GM19324 (cell line): Measurements from ENCODE around the gene AOC2.
"Not testable (repeated sequence)": the region's sequence is repeated elsewhere in the genome, so short reads cannot be mapped to it uniquely, and the experiment has no call there.

Source experiments
- ATAC-seq: cut with Tn5 transposase; IDR thresholded peaks from one replicate; pipeline ENCODE4 v1.9.1; 2021; ENCODE audit warnings: mild to moderate bottlenecking, moderate library complexity; ENCODE audit not compliant: unreplicated experiment, low FRiP score

Gene AOC2

DNA sequence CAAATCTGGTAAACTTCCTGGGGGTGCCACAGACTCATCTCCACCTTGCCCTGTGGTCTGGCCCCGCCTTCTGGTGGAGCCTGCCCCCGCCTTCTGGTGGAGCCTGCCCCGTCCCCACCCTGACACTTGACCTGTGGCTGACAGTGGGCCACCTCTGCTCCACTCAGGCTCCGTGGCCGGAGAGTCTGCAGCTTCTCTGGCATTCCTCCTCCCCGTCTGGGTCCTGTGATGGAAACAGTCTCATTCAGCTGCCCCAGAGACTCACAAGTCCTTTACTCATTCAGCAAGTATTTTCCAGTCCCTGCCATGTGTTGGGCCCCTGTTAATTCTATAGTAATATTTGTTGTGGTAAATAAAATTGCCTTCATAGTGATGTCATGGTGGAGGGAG is 35.2 kb downstream of the AOC2 start:
- no peak for ATAC-seq

DNA sequence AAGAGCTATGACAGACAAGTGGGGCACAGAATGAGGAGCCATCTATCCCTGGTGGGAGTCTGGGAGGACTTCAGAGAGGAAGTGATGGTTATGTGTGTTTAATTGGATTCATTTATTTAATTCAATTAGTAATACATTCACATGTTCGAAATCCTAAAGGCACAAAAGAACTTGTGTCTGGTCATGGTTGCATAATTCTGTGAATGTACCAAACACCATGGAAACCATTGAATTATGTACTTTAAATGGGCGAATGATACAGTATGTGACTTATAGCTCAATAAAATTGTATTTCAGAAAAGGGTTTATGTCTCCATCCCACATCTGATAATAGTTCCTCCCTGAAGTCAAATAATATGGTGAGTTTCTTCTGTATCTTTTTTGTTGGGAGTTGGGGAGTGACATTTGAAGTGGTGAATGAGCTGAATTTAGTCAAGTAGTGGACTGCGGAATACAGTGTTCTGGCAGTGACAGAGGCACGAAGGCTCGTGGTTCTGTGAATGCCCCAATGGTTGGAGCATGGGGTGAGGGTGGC is 36.5 kb downstream of the AOC2 start:
- ATAC-seq: no peak

DNA sequence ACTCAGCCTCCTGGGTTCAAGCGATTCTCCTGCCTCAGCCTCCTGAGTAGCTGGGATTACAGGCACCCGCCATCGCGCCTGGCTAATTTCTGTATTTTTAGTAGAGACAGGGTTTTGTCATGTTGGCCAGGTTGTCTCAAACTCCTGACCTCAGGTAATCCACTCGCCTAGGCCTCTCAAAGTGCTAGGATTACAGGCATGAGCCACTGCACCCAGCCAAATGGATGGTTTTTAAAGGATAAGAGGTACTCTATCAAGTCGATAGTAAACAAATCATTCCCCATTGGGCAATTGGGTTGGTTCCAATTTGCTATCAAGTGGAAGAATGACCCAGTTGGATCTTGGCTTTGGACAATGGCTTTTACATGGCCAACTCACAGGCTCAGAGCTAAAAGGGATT is 37.3 kb downstream of the AOC2 start:
- not testable (repeated sequence) for ATAC-seq

DNA sequence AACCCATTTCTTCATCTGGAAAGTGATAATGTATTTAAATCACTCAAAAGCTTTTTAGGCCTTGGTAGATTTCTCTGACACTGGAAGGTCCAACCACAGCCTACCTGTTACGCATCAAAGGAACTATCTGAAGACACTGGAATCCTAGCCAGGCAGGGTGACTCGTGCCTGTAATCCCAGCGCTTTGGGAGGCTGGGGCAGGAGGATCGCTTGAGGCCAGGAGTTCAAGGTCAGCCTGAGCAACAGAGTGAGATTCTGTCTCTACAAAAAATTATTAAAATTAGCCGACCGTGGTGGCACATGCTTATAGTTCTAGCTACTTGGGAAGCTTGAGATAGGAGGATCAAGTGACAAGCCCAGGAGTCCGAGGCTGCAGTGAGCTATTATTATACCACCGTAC is 37.8 kb downstream of the AOC2 start:
- no peak for ATAC-seq

DNA sequence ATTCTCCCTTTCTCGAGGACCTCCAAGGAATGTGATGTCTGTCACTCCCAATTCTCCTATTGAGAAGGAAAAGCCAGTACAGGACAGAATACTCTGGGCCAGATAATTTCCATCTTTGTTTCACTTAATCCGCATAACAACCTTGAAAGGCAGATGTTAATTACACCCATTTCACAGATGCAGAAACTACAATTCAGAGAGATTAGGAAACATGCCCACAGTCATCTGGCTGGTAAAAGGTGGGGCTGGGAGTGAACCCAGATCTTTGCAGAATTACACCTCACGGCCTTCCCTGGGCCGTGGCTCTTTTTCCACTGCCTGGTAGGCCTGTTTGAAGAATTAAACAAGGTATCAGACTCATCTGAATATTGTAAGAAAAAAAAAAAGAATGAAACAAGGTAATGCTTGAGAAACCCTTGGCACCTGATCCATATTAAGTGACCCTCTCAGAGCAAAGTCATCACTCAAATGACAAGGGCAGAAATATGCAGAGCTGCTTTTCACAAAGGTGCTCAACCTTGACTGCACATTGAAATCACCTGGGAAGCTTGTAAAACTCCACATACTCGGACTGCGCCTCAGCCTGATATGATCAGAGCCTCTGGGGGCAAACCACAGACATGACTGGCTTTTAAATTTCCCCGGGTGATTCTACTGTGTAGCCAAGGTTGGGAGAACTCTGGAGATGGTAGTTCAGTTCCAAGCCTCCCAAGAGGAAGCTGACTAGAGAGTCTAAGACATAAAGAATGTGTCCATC is 39.6 kb downstream of the AOC2 start:
- ATAC-seq: no peak

DNA sequence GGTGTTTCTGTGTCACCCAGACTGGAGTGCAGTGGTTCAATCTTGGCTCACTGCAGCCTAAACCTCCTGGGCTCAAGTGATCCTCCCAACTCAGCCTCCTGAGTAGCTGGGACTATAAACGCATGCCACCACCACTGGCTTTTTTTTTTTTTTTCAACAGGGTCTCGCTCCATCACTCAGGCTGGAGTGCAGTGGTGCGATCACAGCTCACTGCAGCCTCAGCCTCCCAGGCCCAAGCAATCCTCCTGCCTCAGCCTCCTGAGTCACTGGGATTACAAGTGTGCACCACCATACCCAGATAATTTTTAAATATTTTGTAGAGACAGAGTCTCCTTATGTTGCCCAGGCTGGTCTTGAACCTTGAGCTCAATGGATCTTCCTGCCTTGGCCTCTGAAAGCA is 41.4 kb downstream of the AOC2 start:
- not testable (repeated sequence) for ATAC-seq

DNA sequence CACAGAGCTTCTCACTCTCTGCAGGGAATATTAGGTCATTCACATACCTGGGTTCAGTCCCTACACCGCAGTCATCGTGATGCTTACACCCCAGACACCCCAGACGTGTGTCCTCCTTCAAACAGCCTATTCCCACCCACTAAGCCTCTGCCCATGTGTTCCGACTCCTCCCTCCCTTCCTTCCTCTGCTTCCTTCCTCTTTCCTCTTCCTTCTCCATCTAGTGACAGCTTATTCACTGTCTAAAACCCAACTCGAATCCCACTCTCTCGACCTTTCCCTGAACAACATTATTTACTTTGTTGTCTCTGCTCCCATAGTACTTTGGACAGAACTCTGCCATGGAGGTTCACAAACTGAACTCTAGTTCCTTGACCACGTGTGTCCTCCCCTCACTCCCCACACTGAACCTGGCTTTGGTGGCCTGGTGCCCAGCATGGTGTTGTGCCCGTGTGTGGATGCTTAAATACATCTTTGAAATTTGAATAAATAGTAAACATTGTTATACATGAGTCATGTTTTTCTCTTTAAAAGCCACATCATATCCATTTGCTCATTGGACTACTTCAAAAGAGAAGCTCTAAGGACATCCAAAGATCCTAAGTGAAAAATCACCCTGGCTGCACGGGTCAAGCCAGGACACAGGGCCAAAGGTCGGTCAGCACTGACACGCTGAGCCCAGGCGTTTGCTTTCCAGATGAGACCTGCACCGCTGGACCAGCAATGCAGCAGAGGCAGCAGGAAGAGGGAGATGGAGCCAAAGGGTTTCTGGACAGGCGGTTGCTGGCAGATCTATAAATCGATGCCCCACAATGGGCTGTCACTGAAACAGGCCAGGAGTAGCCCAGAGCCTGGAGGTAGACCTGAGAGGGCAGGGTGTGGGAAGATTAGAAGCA is 42.1 kb downstream of the AOC2 start:
- ATAC-seq: no peak

DNA sequence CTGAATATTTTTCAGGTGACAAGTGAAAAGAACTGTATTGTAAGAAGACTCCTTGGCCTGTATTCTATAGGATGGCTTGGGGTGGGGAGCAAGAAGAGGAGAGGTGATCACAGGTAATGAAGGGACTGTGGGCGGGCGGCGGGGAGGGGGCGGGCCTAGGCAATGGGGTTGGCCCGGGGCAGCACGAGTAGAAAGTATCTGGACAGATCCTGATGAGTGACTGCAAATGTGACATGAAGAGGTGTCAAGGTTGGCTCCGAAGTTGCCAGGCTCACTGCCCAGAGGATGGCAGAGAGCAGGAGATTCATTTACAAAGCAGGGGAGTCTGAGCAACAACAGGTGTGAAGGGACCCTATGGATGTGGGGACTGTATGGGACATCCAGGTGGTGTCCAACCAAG is 45.4 kb downstream of the AOC2 start:
- no peak for ATAC-seq

DNA sequence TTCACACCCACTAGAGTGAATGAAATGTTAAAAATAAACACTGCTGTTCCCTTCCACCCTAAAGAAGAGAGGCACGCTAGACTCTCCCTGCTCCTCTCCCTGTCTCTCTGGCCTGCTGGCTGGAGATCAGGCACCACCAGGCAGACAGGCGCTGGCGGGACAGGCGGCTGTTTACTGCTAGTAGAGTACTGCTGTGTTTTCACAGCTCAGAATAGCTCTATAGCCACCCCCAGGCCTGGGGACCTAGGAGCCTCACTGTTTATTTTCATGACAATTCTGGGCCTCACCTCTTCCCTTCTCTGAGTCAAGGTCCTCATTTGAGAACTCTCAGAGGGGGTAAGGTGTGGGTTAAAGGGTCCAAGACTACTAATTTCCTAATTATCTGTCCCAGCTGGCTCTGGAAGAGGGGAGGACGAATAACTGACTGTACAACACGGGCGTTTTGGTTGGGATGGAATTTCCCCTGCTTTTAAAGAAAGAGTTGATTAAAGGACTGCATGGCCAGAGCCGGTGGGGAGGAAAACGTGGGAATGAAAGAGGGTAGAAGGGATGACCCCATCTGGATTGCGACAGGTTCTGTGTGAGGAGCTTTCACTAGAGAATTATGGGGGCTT is 47.3 kb downstream of the AOC2 start:
- ATAC-seq: no peak

DNA sequence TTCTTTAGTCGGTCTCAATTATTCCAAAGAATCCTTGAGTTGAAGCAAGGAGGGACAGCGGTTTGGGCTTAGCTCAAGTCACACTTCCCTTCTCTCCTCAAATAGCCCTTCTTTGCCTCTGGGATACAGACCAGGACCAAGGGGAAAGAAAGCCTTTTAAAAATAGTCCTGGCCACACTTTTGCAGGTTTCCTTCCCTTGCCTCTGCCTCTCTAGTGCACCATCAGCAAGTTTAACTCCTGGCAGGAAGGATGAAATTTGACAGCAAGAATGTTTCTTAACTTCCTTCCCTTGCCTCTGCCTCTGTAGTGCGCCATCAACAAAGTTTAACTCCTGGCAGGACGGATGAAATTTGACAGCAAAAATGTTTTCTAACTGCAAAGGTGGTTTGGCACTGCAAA is 49.0 kb downstream of the AOC2 start:
- no peak for ATAC-seq

DNA sequence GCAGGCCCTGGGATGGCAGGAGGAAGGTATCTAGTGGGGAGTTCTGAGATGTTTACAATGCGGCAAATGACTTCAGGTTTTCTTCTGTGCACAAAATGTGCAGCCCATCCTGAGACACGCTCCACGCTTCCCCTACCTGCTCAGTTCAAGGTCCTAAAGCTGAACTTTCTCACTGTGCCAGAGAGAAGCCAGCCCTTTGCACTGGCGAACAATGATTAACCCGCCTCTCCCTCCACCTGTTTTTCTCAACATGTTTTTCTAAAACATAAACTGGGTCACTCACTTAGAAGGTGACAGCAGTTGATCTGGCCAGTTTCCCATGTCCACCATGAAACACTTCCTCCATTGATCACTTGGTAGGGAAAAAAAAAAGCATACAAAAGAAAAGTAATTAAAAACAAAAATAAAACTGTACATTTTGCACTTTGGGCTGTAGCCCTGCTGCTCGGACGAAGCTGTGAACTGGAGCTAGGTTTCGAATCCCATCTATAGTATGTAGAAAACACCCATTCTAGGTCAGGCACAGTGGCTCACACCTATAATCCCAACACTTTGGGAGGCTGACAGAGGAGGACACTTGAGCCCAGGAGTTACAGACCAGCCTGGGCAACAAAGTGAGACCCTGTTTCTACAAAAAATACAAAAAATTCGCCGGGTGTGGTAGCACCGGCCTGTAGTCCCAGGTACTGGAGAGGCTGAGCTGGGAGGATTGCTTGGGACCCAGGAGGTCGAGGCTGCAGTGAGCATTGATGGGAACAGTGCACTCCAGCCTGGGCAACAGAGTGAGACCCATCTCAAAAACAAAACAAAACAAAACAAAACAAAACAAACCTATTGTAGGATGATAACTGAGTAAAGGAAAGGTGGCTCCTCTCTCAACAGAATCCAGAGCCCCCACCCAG is 50.2 kb downstream of the AOC2 start:
- no peak for ATAC-seq

DNA sequence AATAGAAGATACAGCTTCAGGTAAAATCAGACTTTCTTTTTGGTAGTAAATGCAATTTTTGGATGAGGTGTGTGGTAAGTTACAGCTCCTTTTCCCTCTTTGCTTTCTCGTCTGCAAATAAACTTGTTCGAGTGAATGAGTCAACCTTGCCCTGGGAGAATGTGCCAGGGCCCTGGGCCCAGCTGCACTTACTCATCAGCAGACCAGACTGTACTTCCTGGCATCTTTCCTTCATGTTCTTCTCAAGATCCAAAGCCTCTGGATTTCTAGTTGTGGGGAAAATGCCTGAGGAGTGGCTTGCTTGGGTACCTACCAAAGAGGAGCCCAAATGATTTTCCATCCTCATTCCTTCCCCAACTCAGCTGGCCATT is 50.8 kb downstream of the AOC2 start:
- ATAC-seq: no peak

DNA sequence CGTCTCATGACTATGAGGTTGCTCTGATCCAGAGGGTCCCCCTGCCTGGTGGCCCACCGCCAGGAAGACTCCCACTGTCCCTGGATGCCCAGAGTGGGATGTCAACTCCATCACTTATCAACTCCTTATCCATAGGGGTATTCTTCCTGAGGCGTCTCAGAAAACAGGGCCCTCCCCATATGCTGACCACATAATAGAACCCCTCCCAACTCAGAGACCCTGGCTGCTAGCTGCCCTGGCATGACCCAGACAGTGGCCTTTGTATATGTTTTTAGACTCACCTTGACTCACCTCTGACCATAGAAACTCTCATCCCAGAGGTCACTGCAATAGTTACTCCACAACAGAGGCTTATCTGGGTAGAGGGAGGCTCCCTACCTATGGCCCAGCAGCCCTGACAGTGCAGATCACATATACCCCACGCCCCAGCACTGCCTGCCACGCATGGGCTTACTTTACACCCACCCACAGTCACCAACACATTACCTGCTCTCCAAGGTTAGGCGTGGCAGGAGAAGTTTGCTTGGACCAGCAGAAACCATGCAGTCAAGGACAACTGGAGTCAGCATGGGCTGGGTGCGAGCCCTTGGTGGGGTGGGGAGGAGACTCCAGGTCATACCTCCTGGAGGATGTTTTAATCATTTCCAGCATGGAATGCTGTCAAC is 53.9 kb downstream of the AOC2 start:
- no peak for ATAC-seq

DNA sequence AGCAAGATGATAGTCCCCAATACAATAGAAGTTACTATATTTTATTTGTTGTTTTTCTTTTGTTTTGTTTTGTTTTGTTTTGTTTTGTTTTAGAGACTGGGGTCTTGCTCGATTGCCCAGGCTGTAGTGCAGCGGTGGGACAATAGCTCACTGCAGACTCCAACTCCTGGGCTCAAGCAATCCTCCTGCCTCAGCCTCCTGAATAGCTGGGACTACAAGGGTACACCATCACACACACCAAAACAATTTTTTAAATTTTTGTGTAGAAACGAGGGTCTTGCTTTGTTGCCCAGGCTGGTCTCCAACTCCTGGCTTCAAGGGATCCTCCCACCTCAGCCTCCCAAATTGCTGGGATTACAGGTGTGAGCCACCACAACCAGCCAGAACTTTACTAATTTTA is 55.6 kb downstream of the AOC2 start:
- ATAC-seq: not testable (repeated sequence)
